ENCODE results near the gene TOMM22.
A peak's percentile ranks its signal among the peaks of the same experiment; 100 is the strongest.

TOMM22 gene

GRCh38 chr22:38715176-38715764, 33.5 kb downstream of the TOMM22 start:
- DNase-seq (ENCODE audit: low read depth): no peak

GRCh38 chr22:38715852-38716251, 34.1 kb downstream of the TOMM22 start:
- DNase-seq (ENCODE audit: low read depth): no peak

- DNase-seq (ENCODE audit: low read depth): no peak
Observed at GRCh38 chr22:38716271-38716670, 34.5 kb downstream of the TOMM22 start.

GRCh38 chr22:38716826-38717225, 35.1 kb downstream of the TOMM22 start:
- DNase-seq (ENCODE audit: low read depth): no peak

GRCh38 chr22:38717244-38717643, 35.5 kb downstream of the TOMM22 start:
- no peak for DNase-seq (ENCODE audit: low read depth)

- peak; percentile 81 for DNase-seq (ENCODE audit: low read depth)
Observed at GRCh38 chr22:38718414-38718813, 36.7 kb downstream of the TOMM22 start.

GRCh38 chr22:38719196-38719595, 37.4 kb downstream of the TOMM22 start:
- no peak for DNase-seq (ENCODE audit: low read depth)

- no peak for DNase-seq (ENCODE audit: low read depth)
Observed at GRCh38 chr22:38720350-38720749, 38.6 kb downstream of the TOMM22 start.

GRCh38 chr22:38721551-38721950, 39.8 kb downstream of the TOMM22 start:
- no peak for DNase-seq (ENCODE audit: low read depth)

GRCh38 chr22:38724176-38724575, 42.4 kb downstream of the TOMM22 start:
- DNase-seq (ENCODE audit: low read depth): no peak

GRCh38 chr22:38724926-38725571, 43.3 kb downstream of the TOMM22 start:
- DNase-seq (ENCODE audit: low read depth): peak; percentile 22

- no peak for DNase-seq (ENCODE audit: low read depth)
Observed at GRCh38 chr22:38725900-38726655, 44.3 kb downstream of the TOMM22 start.

- no peak for DNase-seq (ENCODE audit: low read depth)
Observed at GRCh38 chr22:38727123-38727522, 45.4 kb downstream of the TOMM22 start.

- no peak for DNase-seq (ENCODE audit: low read depth)
Observed at GRCh38 chr22:38727530-38728451, 46.0 kb downstream of the TOMM22 start.

GRCh38 chr22:38728871-38729796, 47.4 kb downstream of the TOMM22 start:
- no peak for DNase-seq (ENCODE audit: low read depth)

GRCh38 chr22:38729946-38730345, 48.2 kb downstream of the TOMM22 start:
- no peak for DNase-seq (ENCODE audit: low read depth)

GRCh38 chr22:38730411-38730871, 48.7 kb downstream of the TOMM22 start:
- no peak for DNase-seq (ENCODE audit: low read depth)

GRCh38 chr22:38731703-38732161, 50.0 kb downstream of the TOMM22 start:
- DNase-seq (ENCODE audit: low read depth): no peak

GRCh38 chr22:38732251-38732815, 50.6 kb downstream of the TOMM22 start:
- no peak for DNase-seq (ENCODE audit: low read depth)

GRCh38 chr22:38733329-38733723, 51.6 kb downstream of the TOMM22 start:
- no peak for DNase-seq (ENCODE audit: low read depth)

All from fibroblast of gingiva (primary cell).